ENCODE data around the gene TBX19. TPM values are rescaled to one million over a fixed set of nuclear protein-coding genes. Genes with fewer than 3 reads are reported as not detected.

Gene TBX19
- total and polyA plus RNA-seq, 2 donors (not counting 1 experiment from before 2014, with no cell fraction given), result 6.3 to 7.0 TPM

DNA sequence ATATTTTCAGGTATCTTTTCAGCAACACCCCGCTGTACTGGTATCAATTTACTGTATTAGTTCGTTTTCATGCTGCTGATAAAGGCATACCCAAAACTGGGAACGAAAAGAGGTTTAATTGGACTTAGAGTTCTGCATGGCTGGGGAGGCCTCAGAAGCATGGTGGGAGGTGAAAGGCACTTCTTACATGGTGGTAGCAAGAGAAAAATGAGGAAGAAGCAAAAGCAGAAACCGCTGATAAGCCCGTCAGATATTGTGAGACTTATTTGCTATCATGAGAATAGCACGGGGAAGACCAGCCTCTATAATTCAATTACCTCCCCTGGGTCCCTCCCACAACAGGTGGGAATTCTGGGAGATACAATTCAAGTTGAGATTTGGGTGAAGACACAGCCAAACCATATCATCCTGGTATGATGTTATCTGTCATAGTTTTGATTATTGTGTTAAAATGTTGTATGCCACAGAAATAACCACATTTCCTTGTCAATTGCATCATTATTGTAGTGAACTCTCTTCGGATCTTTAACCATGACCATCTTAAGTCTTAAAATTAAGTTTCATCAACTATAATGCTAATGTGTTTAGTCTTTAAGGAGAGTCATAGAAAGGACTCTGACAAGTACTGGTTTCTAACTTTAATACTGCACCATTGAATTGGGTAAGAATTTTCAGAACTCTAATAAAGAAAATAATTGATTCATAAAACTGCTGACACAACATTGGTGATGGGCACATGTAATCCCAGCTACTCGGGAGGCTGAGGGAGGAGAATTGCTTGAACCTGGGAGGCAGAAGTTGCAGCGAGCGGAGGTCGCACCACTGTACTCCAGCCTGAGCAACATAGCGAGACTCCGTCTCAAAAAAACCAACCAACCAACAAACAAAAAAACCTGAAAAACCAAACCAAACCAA lies 58.2 kb downstream of the TBX19 start:
- peaks cover 3 to 7% of the 10 kb centered on the region in 2 donors for H3K4me1 ChIP-seq (ENCODE audit: control insufficient read depth in 2 of 2, insufficient read depth in 2 of 2, low read length in 2 of 2)
- ATAC-seq (ENCODE audit: low read depth) (no peak), DNase-seq (no peak)
- no peaks in the 10 kb centered on the region for H3K36me3 ChIP-seq (replicated peaks in 1 of 2; ENCODE audit: control extremely low read depth in 1 of 2, control insufficient read depth in 1 of 2, extremely low read depth in 1 of 2, insufficient read depth in 2 of 2, low read length in 1 of 2)
- ChIA-PET POLR2A (no interaction called here), CTCF (interaction anchor here (9.5 kb wide), 1 partner anchor 1009 kb away, joined by 257 read pairs; no protein-coding TSS in a partner anchor)
- peaks cover 11% of the 10 kb centered on the region for H3K27me3 Mint-ChIP-seq
- peaks cover 6% of the 10 kb centered on the region for H3K4me1 Mint-ChIP-seq
- H3K9me3 Mint-ChIP-seq (ENCODE audit: insufficient read depth), result no peaks in the 10 kb centered on the region
- no peak overlapping the region for H3K27ac Mint-ChIP-seq
- intact Hi-C loops (cut with micrococcal nuclease), result no loop called here
- H3K4me2 ChIP-seq (replicated peaks; ENCODE audit: low read depth, low read length, poor library complexity, severe bottlenecking), result no peak overlapping the region
- H3K27me3 ChIP-seq (replicated peaks in 1 of 4; ENCODE audit: control extremely low read depth in 1 of 4, control insufficient read depth in 3 of 4, insufficient read depth in 4 of 4, low read length in 3 of 4), result no peaks in the 10 kb centered on the region
- H3K9ac ChIP-seq (ENCODE audit: low read length), result no peak overlapping the region
- no peaks in the 10 kb centered on the region for H3K9me3 ChIP-seq (ENCODE audit: control extremely low read depth in 1 of 3, control insufficient read depth in 2 of 3, insufficient read depth in 1 of 3, low read length in 2 of 3)
- H2AFZ ChIP-seq (ENCODE audit: insufficient read depth, low read depth, low read length, poor library complexity, severe bottlenecking), result no peak overlapping the region
- H3K27ac ChIP-seq (ENCODE audit: low read length in 2 of 2), result no peak overlapping the region
- no peak overlapping the region for H3K4me3 ChIP-seq (ENCODE audit: control extremely low read depth in 1 of 5, extremely low read depth in 1 of 5, insufficient read depth in 1 of 5, low read depth in 2 of 5, low read length in 4 of 5)
- 87% methylated on average over 3 of the region's 13 CpGs for WGBS (ENCODE audit: insufficient coverage)
- no peaks in the 10 kb centered on the region for H4K20me1 ChIP-seq (ENCODE audit: control insufficient read depth, insufficient read depth, low read length, poor library complexity, severe bottlenecking)
- no peak for TF ChIP-seq EZH2 (IDR thresholded peaks at IDR 0.05; ENCODE audit: borderline replicate concordance, insufficient read depth, low read depth, low read length, poor library complexity, severe bottlenecking)
- no peak for TF ChIP-seq CTCF (IDR thresholded peaks at IDR 0.05)
- no peaks in the 10 kb centered on the region for H3K79me2 ChIP-seq (ENCODE audit: control insufficient read depth, insufficient read depth, low read length)
- H3K4me3 Mint-ChIP-seq, result no peak overlapping the region
